Measurements from ENCODE around the gene SOX6.
"Not testable (repeated sequence)": the region's sequence is repeated elsewhere in the genome, so short reads cannot be mapped to it uniquely, and the experiment has no call there.

- TF ChIP-seq CTCF, POLR2A (IDR thresholded peaks at IDR 0.05): not testable (repeated sequence)
Observed at GRCh38 chr11:16375664-16376063, 19.3 kb upstream of the SOX6 start.

Data from uterus (tissue), 2 donors.